Measurements from ENCODE around the gene EPHB1.

The EPHB1 gene

GRCh38 chr3:134972836-134973455 is 177.9 kb downstream of the EPHB1 start:
- H3K18ac ChIP-seq (ENCODE audit: low read depth in 1 of 2, low read length in 2 of 2), result no peak overlapping the region
- no peak overlapping the region for H2AFZ ChIP-seq (ENCODE audit: low read depth, low read length)
- H3K9ac ChIP-seq (ENCODE audit: low read length), result no peak overlapping the region
- H4K91ac ChIP-seq (ENCODE audit: low read length), result no peak overlapping the region
- no peak overlapping the region for H2BK5ac ChIP-seq (ENCODE audit: low read depth, low read length, poor library complexity, severe bottlenecking)
- H3K27ac ChIP-seq (ENCODE audit: low read length, poor library complexity, severe bottlenecking), result no peak overlapping the region
- H3K9me3 ChIP-seq (ENCODE audit: control insufficient read depth, low read length), result no peaks in the 10 kb centered on the region
- H3K4ac ChIP-seq (ENCODE audit: low read depth in 1 of 2, low read length in 2 of 2), result no peak overlapping the region
- H3K4me1 ChIP-seq (ENCODE audit: control insufficient read depth, insufficient read depth, low read depth, low read length), result no peaks in the 10 kb centered on the region
- no peaks in the 10 kb centered on the region for H3K27me3 ChIP-seq (ENCODE audit: control insufficient read depth in 1 of 2, insufficient read depth in 1 of 2, low read length in 2 of 2)
- H2AK5ac ChIP-seq (ENCODE audit: low read length, severe bottlenecking), result no peak overlapping the region
- H3K79me1 ChIP-seq (replicated peaks; ENCODE audit: low read length, poor library complexity, severe bottlenecking), result no peaks in the 10 kb centered on the region
- H3K14ac ChIP-seq (ENCODE audit: low read length in 2 of 2), result no peak overlapping the region
- no peak overlapping the region for H2BK12ac ChIP-seq (ENCODE audit: low read length in 2 of 2)
- no peak overlapping the region for H3K4me2 ChIP-seq (ENCODE audit: low read length, poor library complexity, severe bottlenecking)
- H2BK120ac ChIP-seq (ENCODE audit: low read depth, low read length), result no peak overlapping the region
- H3K4me3 ChIP-seq (ENCODE audit: insufficient read depth in 1 of 2, low read depth in 1 of 2, low read length in 2 of 2), result no peak overlapping the region
- H3K36me3 ChIP-seq (ENCODE audit: control insufficient read depth in 1 of 2, insufficient read depth in 2 of 2, low read depth in 1 of 2, low read length in 2 of 2), result no peaks in the 10 kb centered on the region
- H3K23ac ChIP-seq (ENCODE audit: low read length in 2 of 2), result no peak overlapping the region
- WGBS, result 50% methylated on average over 1 of the region's 2 CpGs
- H4K8ac ChIP-seq (ENCODE audit: low read length), result no peak overlapping the region
- DNase-seq, result no peak
- H2BK15ac ChIP-seq (ENCODE audit: low read depth, poor library complexity, severe bottlenecking), result no peak overlapping the region

- H3K4me2 ChIP-seq (ENCODE audit: low read length, poor library complexity, severe bottlenecking), result no peak overlapping the region
- no peak overlapping the region for H3K9ac ChIP-seq (ENCODE audit: low read length)
- H3K27ac ChIP-seq (ENCODE audit: low read length, poor library complexity, severe bottlenecking), result no peak overlapping the region
- H3K36me3 ChIP-seq (ENCODE audit: control insufficient read depth in 1 of 2, insufficient read depth in 2 of 2, low read depth in 1 of 2, low read length in 2 of 2), result no peaks in the 10 kb centered on the region
- H3K18ac ChIP-seq (ENCODE audit: low read depth in 1 of 2, low read length in 2 of 2), result no peak overlapping the region
- no peak overlapping the region for H2BK15ac ChIP-seq (ENCODE audit: low read depth, poor library complexity, severe bottlenecking)
- H3K4ac ChIP-seq (ENCODE audit: low read depth in 1 of 2, low read length in 2 of 2), result no peak overlapping the region
- no peak overlapping the region for H2BK5ac ChIP-seq (ENCODE audit: low read depth, low read length, poor library complexity, severe bottlenecking)
- H2BK12ac ChIP-seq (ENCODE audit: low read length in 2 of 2), result no peak overlapping the region
- WGBS, result 49% methylated on average over 3 of the region's 3 CpGs
- H3K23ac ChIP-seq (ENCODE audit: low read length in 2 of 2), result no peak overlapping the region
- H3K27me3 ChIP-seq (ENCODE audit: control insufficient read depth in 1 of 2, insufficient read depth in 1 of 2, low read length in 2 of 2), result no peaks in the 10 kb centered on the region
- no peak for DNase-seq
- no peak overlapping the region for H2AK5ac ChIP-seq (ENCODE audit: low read length, severe bottlenecking)
- no peak overlapping the region for H3K4me3 ChIP-seq (ENCODE audit: insufficient read depth in 1 of 2, low read depth in 1 of 2, low read length in 2 of 2)
- no peak overlapping the region for H2BK120ac ChIP-seq (ENCODE audit: low read depth, low read length)
- H4K91ac ChIP-seq (ENCODE audit: low read length), result no peak overlapping the region
- no peak overlapping the region for H2AFZ ChIP-seq (ENCODE audit: low read depth, low read length)
- no peaks in the 10 kb centered on the region for H3K79me1 ChIP-seq (replicated peaks; ENCODE audit: low read length, poor library complexity, severe bottlenecking)
- no peaks in the 10 kb centered on the region for H3K4me1 ChIP-seq (ENCODE audit: control insufficient read depth, insufficient read depth, low read depth, low read length)
- no peaks in the 10 kb centered on the region for H3K9me3 ChIP-seq (ENCODE audit: control insufficient read depth, low read length)
- no peak overlapping the region for H3K14ac ChIP-seq (ENCODE audit: low read length in 2 of 2)
- H4K8ac ChIP-seq (ENCODE audit: low read length), result no peak overlapping the region
Measured at GRCh38 chr3:134974624-134975023, 179.6 kb downstream of the EPHB1 start.

DNA sequence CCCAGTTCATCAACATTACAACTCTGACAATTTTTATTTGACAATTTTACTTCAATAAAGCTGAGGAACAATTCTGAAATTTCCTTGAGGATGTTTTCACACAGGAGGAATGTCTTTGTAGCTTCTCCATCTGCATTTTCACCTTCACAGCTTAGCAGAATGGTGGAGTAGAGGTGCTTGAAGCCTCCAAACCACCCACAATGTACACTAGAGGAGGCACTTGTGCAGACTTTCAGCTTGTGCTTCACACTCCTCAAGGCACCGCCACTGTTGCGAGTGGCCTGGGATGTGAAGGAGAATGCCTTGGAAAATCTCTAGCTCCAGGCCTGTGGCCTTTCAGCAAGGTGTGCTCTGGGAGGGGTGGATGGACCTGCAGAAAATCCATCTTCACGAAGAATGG is 181.9 kb downstream of the EPHB1 start:
- Histone ChIP-seq H4K91ac (ENCODE audit: low read length) (no peak overlapping the region), H2BK15ac (ENCODE audit: low read depth, poor library complexity, severe bottlenecking) (no peak overlapping the region), H3K27ac (ENCODE audit: low read length, poor library complexity, severe bottlenecking) (no peak overlapping the region), H3K4me2 (ENCODE audit: low read length, poor library complexity, severe bottlenecking) (no peak overlapping the region), H2AK5ac (ENCODE audit: low read length, severe bottlenecking) (no peak overlapping the region), H3K9me3 (ENCODE audit: control insufficient read depth, low read length) (no peaks in the 10 kb centered on the region), H3K4ac (ENCODE audit: low read depth in 1 of 2, low read length in 2 of 2) (no peak overlapping the region), H3K27me3 (ENCODE audit: control insufficient read depth in 1 of 2, insufficient read depth in 1 of 2, low read length in 2 of 2) (no peaks in the 10 kb centered on the region), H3K18ac (ENCODE audit: low read depth in 1 of 2, low read length in 2 of 2) (no peak overlapping the region), H3K9ac (ENCODE audit: low read length) (no peak overlapping the region), H3K14ac (ENCODE audit: low read length in 2 of 2) (no peak overlapping the region), H3K4me3 (ENCODE audit: insufficient read depth in 1 of 2, low read depth in 1 of 2, low read length in 2 of 2) (no peak overlapping the region), H2BK12ac (ENCODE audit: low read length in 2 of 2) (no peak overlapping the region), H3K23ac (ENCODE audit: low read length in 2 of 2) (no peak overlapping the region), H3K4me1 (ENCODE audit: control insufficient read depth, insufficient read depth, low read depth, low read length) (no peaks in the 10 kb centered on the region), H2AFZ (ENCODE audit: low read depth, low read length) (no peak overlapping the region), H3K36me3 (ENCODE audit: control insufficient read depth in 1 of 2, insufficient read depth in 2 of 2, low read depth in 1 of 2, low read length in 2 of 2) (no peaks in the 10 kb centered on the region), H2BK120ac (ENCODE audit: low read depth, low read length) (no peak overlapping the region), H3K79me1 (replicated peaks; ENCODE audit: low read length, poor library complexity, severe bottlenecking) (no peaks in the 10 kb centered on the region), H4K8ac (ENCODE audit: low read length) (no peak overlapping the region), H2BK5ac (ENCODE audit: low read depth, low read length, poor library complexity, severe bottlenecking) (no peak overlapping the region)
- DNase-seq, result no peak
- 71% methylated on average over 3 of the region's 3 CpGs for WGBS

DNA sequence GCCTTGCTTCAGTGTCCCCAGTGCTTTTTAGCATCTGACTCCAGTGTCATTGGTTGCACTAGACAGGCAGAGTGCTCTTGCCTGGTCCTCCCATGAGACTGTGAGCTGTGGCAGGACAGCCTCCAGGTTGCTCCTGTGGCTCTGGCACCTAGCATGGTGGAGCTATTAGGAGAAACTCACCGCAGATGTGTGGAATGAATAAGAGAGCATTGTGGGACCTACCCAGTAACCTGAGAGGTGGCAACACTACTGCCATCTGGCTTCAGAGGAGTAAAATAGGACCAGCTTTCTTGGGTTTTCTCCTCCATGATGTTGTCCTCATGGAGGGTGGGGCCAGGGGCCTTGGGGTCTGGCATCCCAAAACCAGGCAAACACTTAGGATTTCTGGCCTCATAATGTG is 183.6 kb downstream of the EPHB1 start:
- Histone ChIP-seq H3K4me3 (ENCODE audit: insufficient read depth in 1 of 2, low read depth in 1 of 2, low read length in 2 of 2) (no peak overlapping the region), H3K4ac (ENCODE audit: low read depth in 1 of 2, low read length in 2 of 2) (no peak overlapping the region), H3K9me3 (ENCODE audit: control insufficient read depth, low read length) (no peaks in the 10 kb centered on the region), H3K27ac (ENCODE audit: low read length, poor library complexity, severe bottlenecking) (no peak overlapping the region), H2BK5ac (ENCODE audit: low read depth, low read length, poor library complexity, severe bottlenecking) (no peak overlapping the region), H3K36me3 (ENCODE audit: control insufficient read depth in 1 of 2, insufficient read depth in 2 of 2, low read depth in 1 of 2, low read length in 2 of 2) (no peaks in the 10 kb centered on the region), H3K9ac (ENCODE audit: low read length) (no peak overlapping the region), H2AFZ (ENCODE audit: low read depth, low read length) (no peak overlapping the region), H3K4me2 (ENCODE audit: low read length, poor library complexity, severe bottlenecking) (no peak overlapping the region), H2BK120ac (ENCODE audit: low read depth, low read length) (no peak overlapping the region), H3K4me1 (ENCODE audit: control insufficient read depth, insufficient read depth, low read depth, low read length) (no peaks in the 10 kb centered on the region), H4K8ac (ENCODE audit: low read length) (no peak overlapping the region), H2BK15ac (ENCODE audit: low read depth, poor library complexity, severe bottlenecking) (no peak overlapping the region), H2AK5ac (ENCODE audit: low read length, severe bottlenecking) (no peak overlapping the region), H3K23ac (ENCODE audit: low read length in 2 of 2) (no peak overlapping the region), H3K18ac (ENCODE audit: low read depth in 1 of 2, low read length in 2 of 2) (no peak overlapping the region), H3K27me3 (ENCODE audit: control insufficient read depth in 1 of 2, insufficient read depth in 1 of 2, low read length in 2 of 2) (no peaks in the 10 kb centered on the region), H4K91ac (ENCODE audit: low read length) (no peak overlapping the region), H3K14ac (ENCODE audit: low read length in 2 of 2) (no peak overlapping the region), H2BK12ac (ENCODE audit: low read length in 2 of 2) (no peak overlapping the region), H3K79me1 (replicated peaks; ENCODE audit: low read length, poor library complexity, severe bottlenecking) (no peaks in the 10 kb centered on the region)
- WGBS, result 87% methylated on average over 1 of the region's 1 CpG
- DNase-seq, result no peak
